Thyroid gland (tissue), 4 donors: Measurements from ENCODE around the gene MS4A6E. TPM values are rescaled to one million over a fixed set of nuclear protein-coding genes. Genes with fewer than 3 reads are reported as not detected.

ENCODE experiments used
- DNase-seq, 2 donors: peaks; one replicate each; pipeline ENCODE4 v3.0.0-alpha.2; 2019
- H3K27ac ChIP-seq, 3 donors: fragments of 200-600 bp; sonication (generic); 1 replicate in 2 of 3; 2 replicates in 1 of 3; pipeline ENCODE4 v1.5.1; 2016 to 2019; ENCODE audit warnings: mild to moderate bottlenecking in 1 of 3, moderate library complexity in 1 of 3
- H3K27me3 ChIP-seq: fragments of 200-600 bp; sonication (generic); one replicate; pipeline ENCODE4 v1.5.1; 2019
- H3K36me3 ChIP-seq, 2 donors: fragments of 200-600 bp; sonication (generic); one replicate each; pipeline ENCODE4 v1.5.1; 2016 to 2019
- H3K4me1 ChIP-seq, 2 donors: fragments of 200-600 bp; sonication (generic); one replicate each; pipeline ENCODE4 v1.5.1; 2017 to 2019
- H3K4me3 ChIP-seq, 3 donors: fragments of 200-600 bp; sonication (generic); replicated peaks in 1 of 3; 1 replicate in 2 of 3; 2 replicates in 1 of 3; pipeline ENCODE4 v1.5.1; 2016; ENCODE audit warnings: mild to moderate bottlenecking in 1 of 3
- H3K9me3 ChIP-seq: fragments of 200-600 bp; sonication (generic); one replicate; pipeline ENCODE4 v1.5.1; 2017
- CTCF ChIP-seq, 6 experiments: fragments of 200-600 bp in 3 of 6; fragments of 450-650 bp in 3 of 6; sonication (generic) in 3 of 6; IDR thresholded peaks; one replicate each; pipeline ENCODE4 v1.5.1; 2016 to 2019; ENCODE audit warnings: antibody characterized with exemption in 6 of 6, mild to moderate bottlenecking in 2 of 6, inconsistent platforms in 1 of 6, moderate library complexity in 1 of 6
- POLR2A ChIP-seq, 2 donors: fragments of 450-650 bp; IDR thresholded peaks; one replicate each; pipeline ENCODE4 v1.6.1; 2017; ENCODE audit warnings: antibody characterized with exemption in 2 of 2, mild to moderate bottlenecking in 2 of 2, moderate library complexity in 1 of 2
- WGBS, 2 donors: methylation state at CpG; one replicate each; pipeline ENCODE4 v1.1.5; 2017; 5-methylcytosine and 5-hydroxymethylcytosine counted together
- intact Hi-C: fragments of 100-400 bp; cut with DNase I; formaldehyde crosslinking; loops from one replicate; pipeline ENCODE4 v1.15.1; 2023
- total RNA-seq, 4 donors: library from RNA; depleted of rRNA; stranded (reverse); fragments of >200 nt; gene quantifications; one replicate each; pipeline ENCODE4 v1.2.3, GENCODE V29; 2016

Gene MS4A6E
- total RNA-seq, 4 donors from 2014 or later: not detected

- Histone ChIP-seq H3K27ac (no peak overlapping the region), H3K36me3 (no peaks in the 10 kb centered on the region), H3K9me3 (no peaks in the 10 kb centered on the region), H3K4me1 (no peaks in the 10 kb centered on the region), H3K4me3 (no peak overlapping the region), H3K27me3 (no peaks in the 10 kb centered on the region)
- TF ChIP-seq POLR2A (IDR thresholded peaks at IDR 0.05): no peak
- no peak for TF ChIP-seq CTCF (IDR thresholded peaks at IDR 0.05)
- 85 to 88% methylated on average over 3 of the region's 3 CpGs for WGBS, 2 donors
- intact Hi-C loops: no loop called here
- DNase-seq: no peak
These were observed 5.8 kb downstream of the MS4A6E start for GRCh38 chr11:60332846-60333245.

DNA sequence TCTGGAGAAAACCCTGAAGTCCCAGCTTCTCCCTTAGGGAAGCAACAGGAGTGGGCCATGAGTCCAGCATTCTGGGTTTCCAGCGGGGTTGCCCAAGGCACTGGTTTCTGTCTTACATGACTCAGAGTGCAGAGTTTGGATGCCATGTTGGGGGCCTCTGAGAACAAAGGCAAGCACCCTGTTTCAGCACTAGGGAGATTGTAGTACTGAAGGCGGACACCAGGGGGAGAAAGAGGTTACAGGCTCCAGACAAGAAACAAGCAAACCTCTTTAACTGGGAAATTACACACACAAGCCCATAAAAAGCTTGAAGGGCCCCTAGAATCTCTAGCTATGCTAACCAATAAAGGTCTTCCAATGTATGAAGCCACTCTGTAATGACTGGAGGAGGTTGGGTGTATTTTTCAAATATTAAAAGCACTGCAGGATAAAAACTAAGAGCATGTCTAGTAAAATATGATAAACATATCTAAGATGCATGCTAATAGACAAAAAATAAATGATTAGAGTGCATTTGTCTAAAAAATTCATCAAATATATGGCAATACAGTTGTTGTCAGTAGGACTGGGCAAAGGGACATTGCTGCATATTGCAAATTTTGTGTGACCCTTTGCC is 7.1 kb downstream of the MS4A6E start:
- peak; percentile 30 to 44 for DNase-seq
- Histone ChIP-seq H3K4me3 (no peak overlapping the region), H3K27ac (no peak overlapping the region), H3K27me3 (no peaks in the 10 kb centered on the region), H3K9me3 (no peaks in the 10 kb centered on the region), H3K36me3 (no peaks in the 10 kb centered on the region), H3K4me1 (no peaks in the 10 kb centered on the region)
- 9 to 18% methylated on average over 2 of the region's 2 CpGs for WGBS, 2 donors
- intact Hi-C loops: no loop called here
- TF ChIP-seq POLR2A (IDR thresholded peaks at IDR 0.05): no peak
- peak; percentile 12 to 77 (median 34) for TF ChIP-seq CTCF (IDR thresholded peaks at IDR 0.05)

DNA sequence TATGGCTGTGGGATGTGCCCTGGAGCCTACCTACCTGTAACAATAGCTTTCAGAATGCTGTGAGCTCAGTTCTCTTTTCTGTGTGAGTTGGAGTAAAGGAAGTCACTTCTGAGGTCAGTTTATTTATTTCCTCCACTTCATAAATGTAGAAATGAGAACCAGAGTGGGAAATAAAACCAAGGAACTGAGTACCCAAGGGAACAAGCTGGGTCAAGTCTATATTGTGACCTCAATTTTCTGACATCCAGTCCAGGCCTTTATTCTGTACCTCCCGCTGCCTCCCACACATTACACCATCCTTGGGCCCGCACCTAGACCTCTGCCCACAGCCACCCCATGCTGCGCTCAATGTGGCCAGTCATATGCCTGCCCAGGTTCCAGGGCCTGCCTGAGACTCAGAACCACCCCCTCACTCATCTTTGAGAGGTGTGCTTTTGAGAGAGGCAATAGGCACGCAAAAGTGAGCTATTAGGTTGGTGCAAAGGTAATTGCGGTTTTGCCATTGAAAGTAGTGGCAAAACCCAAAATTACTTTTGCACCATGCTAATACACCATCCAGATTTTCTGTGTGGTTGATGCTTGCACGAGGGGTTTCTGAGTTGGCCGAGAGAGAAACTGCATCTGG is 9.8 kb downstream of the MS4A6E start:
- no peaks in the 10 kb centered on the region for H3K9me3 ChIP-seq
- 91 to 97% methylated on average over 7 of the region's 7 CpGs for WGBS, 2 donors

GRCh38 chr11:60338053-60338452 is 11.0 kb downstream of the MS4A6E start:
- Histone ChIP-seq H3K36me3 (no peaks in the 10 kb centered on the region), H3K27me3 (no peaks in the 10 kb centered on the region), H3K4me3 (no peak overlapping the region), H3K4me1 (no peaks in the 10 kb centered on the region), H3K27ac (no peak overlapping the region), H3K9me3 (no peaks in the 10 kb centered on the region)
- 76 to 85% methylated on average over 2 of the region's 2 CpGs for WGBS, 2 donors
- no peak for DNase-seq
- TF ChIP-seq CTCF (IDR thresholded peaks at IDR 0.05) (no peak), POLR2A (IDR thresholded peaks at IDR 0.05) (no peak)
- intact Hi-C loops: no loop called here

More for the DNA sequence above, 9.8 kb downstream of the MS4A6E start:
- no peaks in the 10 kb centered on the region for H3K27me3 ChIP-seq
- DNase-seq: no peak
- TF ChIP-seq POLR2A (IDR thresholded peaks at IDR 0.05): no peak
- TF ChIP-seq CTCF (IDR thresholded peaks at IDR 0.05): no peak
- H3K4me1 ChIP-seq: no peaks in the 10 kb centered on the region
- no peak overlapping the region for H3K4me3 ChIP-seq
- H3K36me3 ChIP-seq: no peaks in the 10 kb centered on the region
- H3K27ac ChIP-seq: no peak overlapping the region
- intact Hi-C loops: no loop called here

DNA sequence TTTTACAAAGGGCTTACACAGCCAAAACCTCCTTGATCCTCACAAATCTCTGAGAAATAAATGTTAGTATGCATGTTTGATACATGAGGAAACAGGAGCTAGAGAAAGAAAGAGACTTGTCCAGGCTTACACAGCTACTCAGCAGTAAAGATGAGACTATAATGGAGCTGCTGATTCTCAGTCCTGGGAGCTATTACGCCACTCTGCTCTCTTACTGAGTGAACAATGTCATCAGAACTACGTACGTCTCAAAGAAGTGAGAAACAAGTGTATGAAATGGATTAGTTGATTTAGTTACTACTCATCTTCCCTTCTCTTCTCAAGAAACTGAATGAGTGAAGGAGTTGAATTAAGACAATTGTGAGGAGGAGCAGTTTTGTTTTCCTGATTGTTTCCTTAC is 12.3 kb downstream of the MS4A6E start:
- WGBS, 2 donors: 40 to 71% methylated on average over 3 of the region's 3 CpGs
- H3K4me3 ChIP-seq: no peak overlapping the region
- H3K9me3 ChIP-seq: no peaks in the 10 kb centered on the region
- no peaks in the 10 kb centered on the region for H3K4me1 ChIP-seq
- DNase-seq: no peak
- TF ChIP-seq CTCF (IDR thresholded peaks at IDR 0.05) (no peak), POLR2A (IDR thresholded peaks at IDR 0.05) (no peak)
- H3K27me3 ChIP-seq: no peaks in the 10 kb centered on the region
- intact Hi-C loops: no loop called here
- H3K36me3 ChIP-seq: no peaks in the 10 kb centered on the region
- H3K27ac ChIP-seq: no peak overlapping the region
